Lower leg skin (tissue), 4 donors: ENCODE results near the gene GALC. TPM values are rescaled to one million over a fixed set of nuclear protein-coding genes. Genes with fewer than 3 reads are reported as not detected.

Experiments
- DNase-seq, 2 donors: peaks; one replicate each; pipeline ENCODE4 v3.0.0-alpha.2; 2019; ENCODE audit warnings: low spot score in 2 of 2
- H3K4me3 ChIP-seq: fragments of 200-600 bp; sonication (generic); 2 replicates; pipeline ENCODE4 v1.5.1; 2017; ENCODE audit warnings: mild to moderate bottlenecking, low read depth; ENCODE audit not compliant: poor library complexity, severe bottlenecking
- CTCF ChIP-seq, 3 donors: fragments of 450-650 bp; IDR thresholded peaks; one replicate each; pipeline ENCODE4 v1.5.1; 2016; ENCODE audit warnings: antibody characterized with exemption in 3 of 3, mild to moderate bottlenecking in 3 of 3, moderate library complexity in 2 of 3
- POLR2A ChIP-seq, 2 donors: fragments of 450-650 bp; IDR thresholded peaks; one replicate each; pipeline ENCODE4 v1.6.1; 2016 to 2017; ENCODE audit warnings: antibody characterized with exemption in 2 of 2, mild to moderate bottlenecking in 1 of 2, moderate library complexity in 1 of 2
- WGBS, 2 donors: methylation state at CpG; one replicate each; pipeline ENCODE4 v1.1.5; 2018; 5-methylcytosine and 5-hydroxymethylcytosine counted together
- intact Hi-C: fragments of 100-400 bp; cut with DNase I; formaldehyde crosslinking; loops from one replicate; pipeline ENCODE4 v1.15.0; 2023; ENCODE audit warnings: low total_unique reads
- total RNA-seq, 4 donors: library from RNA; depleted of rRNA; stranded (reverse); fragments of >200 nt; gene quantifications; one replicate each; pipeline ENCODE4 v1.1.0, GENCODE V29; 2016

The GALC gene
- total RNA-seq, 4 donors from 2014 or later = 10.7 to 31.2 (median 24.0) TPM

- no peak overlapping the region for H3K4me3 ChIP-seq
- TF ChIP-seq CTCF (IDR thresholded peaks at IDR 0.05) = no peak
- no peak for TF ChIP-seq POLR2A (IDR thresholded peaks at IDR 0.05)
- intact Hi-C loops = no loop called here
- DNase-seq = no peak
Measured at GRCh38 chr14:87901652-87902051, 91.3 kb downstream of the GALC start.

GRCh38 chr14:87901236-87901635 lies 91.7 kb downstream of the GALC start:
- 53% methylated on average over 3 of the region's 3 CpGs for WGBS, 2 donors
- H3K4me3 ChIP-seq = no peak overlapping the region
- TF ChIP-seq CTCF (IDR thresholded peaks at IDR 0.05) (no peak), POLR2A (IDR thresholded peaks at IDR 0.05) (no peak)
- DNase-seq = no peak
- intact Hi-C loops = no loop called here

GRCh38 chr14:87899228-87899627 lies 93.8 kb downstream of the GALC start:
- TF ChIP-seq CTCF (IDR thresholded peaks at IDR 0.05) = no peak
- no peak for TF ChIP-seq POLR2A (IDR thresholded peaks at IDR 0.05)
- intact Hi-C loops = no loop called here
- H3K4me3 ChIP-seq = no peak overlapping the region
- DNase-seq = no peak

- intact Hi-C loops = no loop called here
- TF ChIP-seq CTCF (IDR thresholded peaks at IDR 0.05) = no peak
- no peak for DNase-seq
Measured at GRCh38 chr14:87898301-87898700, 94.7 kb downstream of the GALC start.

GRCh38 chr14:87896393-87897380 lies 96.3 kb downstream of the GALC start:
- 63 to 64% methylated on average over 9 of the region's 9 CpGs for WGBS, 2 donors
- no peak for DNase-seq
- intact Hi-C loops = no loop called here
- no peak overlapping the region for H3K4me3 ChIP-seq
- TF ChIP-seq CTCF (IDR thresholded peaks at IDR 0.05) = no peak
- no peak for TF ChIP-seq POLR2A (IDR thresholded peaks at IDR 0.05)

More at GRCh38 chr14:87898301-87898700, 94.7 kb downstream of the GALC start:
- H3K4me3 ChIP-seq = no peak overlapping the region
- 74 to 78% methylated on average over 3 of the region's 3 CpGs for WGBS, 2 donors
